SK-N-SH (cell line): ENCODE results near the gene FFAR3. TPM values are rescaled to one million over a fixed set of nuclear protein-coding genes. Genes with fewer than 3 reads are reported as not detected.

Experiments used
- CTCF ChIA-PET: fragments of 300-600, 350-600 bp; formaldehyde crosslinking; extraction: SDS; loops from one replicate; lab custom pipeline; 2021; lab: Yijun Ruan, JAX
- POLR2A ChIA-PET: fragments of 350-600 bp; sonication (Branson Sonifier 250); formaldehyde crosslinking; extraction: SDS; loops from one replicate; lab custom pipeline; 2020; ENCODE audit warnings: antibody characterized with exemption, inconsistent platforms; lab: Yijun Ruan, JAX
- DNase-seq: peaks from one replicate; pipeline ENCODE4 v3.0.0; 2012
- H2AFZ ChIP-seq: fragments of 200-600 bp; sonication (generic); 2 replicates; pipeline ENCODE4 v1.8.1; 2016; ENCODE audit warnings: antibody characterized with exemption, mild to moderate bottlenecking, low read depth
- H3F3A ChIP-seq: fragments of 200-600 bp; sonication (generic); replicated peaks from 2 replicates; pipeline ENCODE3; 2016; ENCODE audit warnings: antibody characterized with exemption, mild to moderate bottlenecking; ENCODE audit not compliant: insufficient read depth
- H3K27ac ChIP-seq, 2 experiments: fragments of 200-500 bp in 1 of 2; fragments of 200-600 bp in 1 of 2; sonication (Bioruptor generic) in 1 of 2; sonication (generic), shearing (Covaris generic) in 1 of 2; 2 replicates each; pipeline versions ENCODE4 v1.5.1 to v1.6.1; 2014 to 2016; ENCODE audit warnings: low read depth in 2 of 2, inconsistent platforms in 1 of 2, low read length in 1 of 2, mild to moderate bottlenecking in 1 of 2, mixed read lengths in 1 of 2
- H3K27me3 ChIP-seq: fragments of 200-600 bp; sonication (generic), shearing (Covaris generic); 2 replicates; pipeline ENCODE4 v1.6.1; 2016; ENCODE audit warnings: mixed run types; ENCODE audit not compliant: insufficient read depth
- H3K36me3 ChIP-seq, 2 experiments: fragments of 200-500 bp in 1 of 2; fragments of 200-600 bp in 1 of 2; sonication (Bioruptor generic) in 1 of 2; sonication (generic) in 1 of 2; replicated peaks in 1 of 2; 2 replicates each; pipeline versions ENCODE3 to v1.5.1; 2014 to 2016; ENCODE audit warnings: low read length in 1 of 2, mild to moderate bottlenecking in 1 of 2; ENCODE audit not compliant: insufficient read depth in 2 of 2, control insufficient read depth in 1 of 2
- H3K4me1 ChIP-seq, 2 experiments: fragments of 200-500 bp in 1 of 2; fragments of 200-600 bp in 1 of 2; sonication (Bioruptor generic) in 1 of 2; sonication (generic), shearing (Covaris generic) in 1 of 2; 2 replicates each; pipeline versions ENCODE4 v1.5.1 to v1.6.1; 2014 to 2016; ENCODE audit warnings: low read depth in 1 of 2, low read length in 1 of 2, mixed run types in 1 of 2; ENCODE audit not compliant: insufficient read depth in 2 of 2, control insufficient read depth in 1 of 2
- H3K4me2 ChIP-seq: fragments of 200-600 bp; sonication (generic), shearing (Covaris generic); 2 replicates; pipeline ENCODE4 v1.6.1; 2017; ENCODE audit warnings: mixed run types
- H3K4me3 ChIP-seq, 2 experiments: fragments of 200-500 bp in 1 of 2; fragments of 200-600 bp in 1 of 2; sonication (Bioruptor generic) in 1 of 2; sonication (generic), shearing (Covaris generic) in 1 of 2; 2 replicates each; pipeline versions ENCODE4 v1.5.1 to v1.8.1; 2014 to 2016; ENCODE audit warnings: low read depth in 2 of 2, inconsistent platforms in 1 of 2, low read length in 1 of 2, mild to moderate bottlenecking in 1 of 2, mixed read lengths in 1 of 2, moderate library complexity in 1 of 2
- H3K79me2 ChIP-seq: fragments of 200-600 bp; sonication (generic); 2 replicates; pipeline ENCODE4 v1.8.1; 2017; ENCODE audit warnings: mild to moderate bottlenecking; ENCODE audit not compliant: insufficient read depth
- H3K9ac ChIP-seq: fragments of 200-600 bp; sonication (generic); 2 replicates; pipeline ENCODE4 v1.6.1; 2017; ENCODE audit warnings: mixed run types
- H3K9me2 ChIP-seq: fragments of 200-600 bp; sonication (generic); 2 replicates; pipeline ENCODE4 v1.6.1; 2017; ENCODE audit warnings: mixed run types
- H3K9me3 ChIP-seq: fragments of 200-600 bp; sonication (generic); 2 replicates; pipeline ENCODE4 v1.6.1; 2017; ENCODE audit warnings: mixed run types, mild to moderate bottlenecking, moderate library complexity
- H4K20me1 ChIP-seq: fragments of 200-600 bp; sonication (generic); 2 replicates; pipeline ENCODE4 v1.6.1; 2017; ENCODE audit warnings: mild to moderate bottlenecking, mixed run types; ENCODE audit not compliant: insufficient read depth
- CHD2 ChIP-seq: fragments of 150-350 bp; IDR thresholded peaks from 2 replicates; pipeline ENCODE4 v1.6.1; 2018; ENCODE audit warnings: low read length; ENCODE audit not compliant: partially characterized antibody
- ELF1 ChIP-seq: IDR thresholded peaks from 2 replicates; pipeline ENCODE4 v1.4.0; 2012
- GABPA ChIP-seq: IDR thresholded peaks from 2 replicates; pipeline ENCODE4 v1.4.0; 2012; ENCODE audit warnings: low read depth, mild to moderate bottlenecking
- GATA2 ChIP-seq: sonication (generic); formaldehyde crosslinking; IDR thresholded peaks from 2 replicates; pipeline ENCODE4 v1.5.0; 2020; ENCODE audit warnings: mild to moderate bottlenecking, missing genetic modification reagents
- MEF2A ChIP-seq: IDR thresholded peaks from 2 replicates; pipeline ENCODE4 v1.4.0; 2012; ENCODE audit warnings: low read depth, borderline replicate concordance
- NFIC ChIP-seq: IDR thresholded peaks from 2 replicates; pipeline ENCODE4 v1.4.0; 2012; ENCODE audit warnings: borderline replicate concordance
- POLR2AphosphoS5 ChIP-seq: IDR thresholded peaks from 2 replicates; pipeline ENCODE4 v1.6.1; 2012; ENCODE audit warnings: low read depth, low read length
- RAD21 ChIP-seq: IDR thresholded peaks from 2 replicates; pipeline ENCODE4 v1.6.1; 2012; ENCODE audit warnings: mild to moderate bottlenecking, low read length
- RCOR1 ChIP-seq: fragments of 150-350 bp; IDR thresholded peaks from 2 replicates; pipeline ENCODE4 v1.6.1; 2017; ENCODE audit warnings: antibody characterized with exemption, low read length
- RFX5 ChIP-seq: IDR thresholded peaks from 2 replicates; pipeline ENCODE4 v1.6.1; 2012; ENCODE audit warnings: mild to moderate bottlenecking, improper control_type of control experiment, low read length
- TAF1 ChIP-seq: IDR thresholded peaks from 2 replicates; pipeline ENCODE4 v1.6.1; 2012; ENCODE audit warnings: low read depth, mild to moderate bottlenecking, low read length, moderate library complexity, borderline replicate concordance
- TCF12 ChIP-seq: IDR thresholded peaks from 2 replicates; pipeline ENCODE4 v1.4.0; 2012
- WGBS: methylation state at CpG from one replicate; pipeline ENCODE4 v1.1.6; 2017; ENCODE audit warnings: low lambda C conversion rate; 5-methylcytosine and 5-hydroxymethylcytosine counted together
- polyA plus RNA-seq, 3 experiments: library from polyadenylated mRNA; depleted of rRNA; stranded (reverse); fragments of >200 nt; gene quantifications; 2 replicates each; pipeline ENCODE4 v1.2.3, GENCODE V29; 2012
- TF ChIP-seq, protein P1 (sequence below): IDR thresholded peaks from 2 replicates; pipeline ENCODE4 v1.6.1; 2012; ENCODE audit warnings: mild to moderate bottlenecking, low read depth, low read length, moderate library complexity
- TF ChIP-seq, protein P2 (sequence below): IDR thresholded peaks from 2 replicates; pipeline ENCODE4 v1.4.0; 2012; ENCODE audit warnings: low read depth, borderline replicate concordance
- TF ChIP-seq, protein P3 (sequence below): IDR thresholded peaks from 2 replicates; pipeline ENCODE4; 2012
- TF ChIP-seq, protein P4 (sequence below): IDR thresholded peaks from 2 replicates; pipeline ENCODE4 v1.4.0; 2012; ENCODE audit warnings: low read depth
- TF ChIP-seq, protein P5 (sequence below): fragments of 150-350 bp; IDR thresholded peaks from 2 replicates; pipeline ENCODE4 v1.6.1; 2016; ENCODE audit warnings: mild to moderate bottlenecking, low read depth, low read length
- TF ChIP-seq, protein P6 (sequence below): fragments of 150-350 bp; IDR thresholded peaks from 2 replicates; pipeline ENCODE4 v1.6.1; 2017; ENCODE audit warnings: antibody characterized with exemption, low read length, low read depth, borderline replicate concordance

The FFAR3 gene
- polyA plus RNA-seq, 1 of the 3 experiments (the other 2 are of a cell fraction) = not detected

DNA sequence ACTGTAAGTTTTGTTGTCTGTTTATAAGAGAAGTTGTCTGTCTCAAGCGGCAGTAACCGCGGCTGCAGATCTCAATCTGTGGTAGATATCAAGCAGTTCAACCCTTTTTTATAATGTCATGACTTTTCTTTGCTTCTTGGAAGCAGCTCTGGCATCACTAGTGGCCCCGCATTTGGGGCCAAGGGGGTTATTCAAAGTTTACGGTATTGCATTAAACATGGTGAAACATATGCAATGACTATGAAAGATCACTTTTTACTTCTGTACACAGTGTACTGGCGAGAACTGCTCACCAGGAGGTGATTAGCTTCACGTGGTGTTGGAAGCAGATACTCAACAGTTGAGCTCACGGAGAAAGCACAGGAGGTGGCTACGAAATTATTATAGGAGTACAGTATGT lies 4.6 kb upstream of the FFAR3 start:
- CTCF ChIA-PET = interaction anchor here (0.9 to 7.2 kb wide), 43 partner anchors 8 to 448 kb away, joined by 3 to 111 read pairs (median 5); partner anchors contain the start of gene FXYD3
- TF ChIP-seq RCOR1 = no peak
- TF ChIP-seq RFX5 = no peak
- TF ChIP-seq TCF12 = no peak
- no peak for TF ChIP-seq MEF2A
- TF ChIP-seq GATA2 (CRISPR knock-in tag) = no peak
- no peak for TF ChIP-seq TAF1
- TF ChIP-seq GABPA = no peak
- TF ChIP-seq, protein P1, sequence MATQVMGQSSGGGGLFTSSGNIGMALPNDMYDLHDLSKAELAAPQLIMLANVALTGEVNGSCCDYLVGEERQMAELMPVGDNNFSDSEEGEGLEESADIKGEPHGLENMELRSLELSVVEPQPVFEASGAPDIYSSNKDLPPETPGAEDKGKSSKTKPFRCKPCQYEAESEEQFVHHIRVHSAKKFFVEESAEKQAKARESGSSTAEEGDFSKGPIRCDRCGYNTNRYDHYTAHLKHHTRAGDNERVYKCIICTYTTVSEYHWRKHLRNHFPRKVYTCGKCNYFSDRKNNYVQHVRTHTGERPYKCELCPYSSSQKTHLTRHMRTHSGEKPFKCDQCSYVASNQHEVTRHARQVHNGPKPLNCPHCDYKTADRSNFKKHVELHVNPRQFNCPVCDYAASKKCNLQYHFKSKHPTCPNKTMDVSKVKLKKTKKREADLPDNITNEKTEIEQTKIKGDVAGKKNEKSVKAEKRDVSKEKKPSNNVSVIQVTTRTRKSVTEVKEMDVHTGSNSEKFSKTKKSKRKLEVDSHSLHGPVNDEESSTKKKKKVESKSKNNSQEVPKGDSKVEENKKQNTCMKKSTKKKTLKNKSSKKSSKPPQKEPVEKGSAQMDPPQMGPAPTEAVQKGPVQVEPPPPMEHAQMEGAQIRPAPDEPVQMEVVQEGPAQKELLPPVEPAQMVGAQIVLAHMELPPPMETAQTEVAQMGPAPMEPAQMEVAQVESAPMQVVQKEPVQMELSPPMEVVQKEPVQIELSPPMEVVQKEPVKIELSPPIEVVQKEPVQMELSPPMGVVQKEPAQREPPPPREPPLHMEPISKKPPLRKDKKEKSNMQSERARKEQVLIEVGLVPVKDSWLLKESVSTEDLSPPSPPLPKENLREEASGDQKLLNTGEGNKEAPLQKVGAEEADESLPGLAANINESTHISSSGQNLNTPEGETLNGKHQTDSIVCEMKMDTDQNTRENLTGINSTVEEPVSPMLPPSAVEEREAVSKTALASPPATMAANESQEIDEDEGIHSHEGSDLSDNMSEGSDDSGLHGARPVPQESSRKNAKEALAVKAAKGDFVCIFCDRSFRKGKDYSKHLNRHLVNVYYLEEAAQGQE = no peak
- TF ChIP-seq, protein P2, sequence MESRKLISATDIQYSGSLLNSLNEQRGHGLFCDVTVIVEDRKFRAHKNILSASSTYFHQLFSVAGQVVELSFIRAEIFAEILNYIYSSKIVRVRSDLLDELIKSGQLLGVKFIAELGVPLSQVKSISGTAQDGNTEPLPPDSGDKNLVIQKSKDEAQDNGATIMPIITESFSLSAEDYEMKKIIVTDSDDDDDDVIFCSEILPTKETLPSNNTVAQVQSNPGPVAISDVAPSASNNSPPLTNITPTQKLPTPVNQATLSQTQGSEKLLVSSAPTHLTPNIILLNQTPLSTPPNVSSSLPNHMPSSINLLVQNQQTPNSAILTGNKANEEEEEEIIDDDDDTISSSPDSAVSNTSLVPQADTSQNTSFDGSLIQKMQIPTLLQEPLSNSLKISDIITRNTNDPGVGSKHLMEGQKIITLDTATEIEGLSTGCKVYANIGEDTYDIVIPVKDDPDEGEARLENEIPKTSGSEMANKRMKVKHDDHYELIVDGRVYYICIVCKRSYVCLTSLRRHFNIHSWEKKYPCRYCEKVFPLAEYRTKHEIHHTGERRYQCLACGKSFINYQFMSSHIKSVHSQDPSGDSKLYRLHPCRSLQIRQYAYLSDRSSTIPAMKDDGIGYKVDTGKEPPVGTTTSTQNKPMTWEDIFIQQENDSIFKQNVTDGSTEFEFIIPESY = no peak
- no peak for TF ChIP-seq CHD2
- TF ChIP-seq, protein P3, sequence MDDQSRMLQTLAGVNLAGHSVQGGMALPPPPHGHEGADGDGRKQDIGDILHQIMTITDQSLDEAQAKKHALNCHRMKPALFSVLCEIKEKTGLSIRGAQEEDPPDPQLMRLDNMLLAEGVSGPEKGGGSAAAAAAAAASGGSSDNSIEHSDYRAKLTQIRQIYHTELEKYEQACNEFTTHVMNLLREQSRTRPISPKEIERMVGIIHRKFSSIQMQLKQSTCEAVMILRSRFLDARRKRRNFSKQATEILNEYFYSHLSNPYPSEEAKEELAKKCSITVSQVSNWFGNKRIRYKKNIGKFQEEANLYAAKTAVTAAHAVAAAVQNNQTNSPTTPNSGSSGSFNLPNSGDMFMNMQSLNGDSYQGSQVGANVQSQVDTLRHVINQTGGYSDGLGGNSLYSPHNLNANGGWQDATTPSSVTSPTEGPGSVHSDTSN = no peak
- TF ChIP-seq, protein P4, sequence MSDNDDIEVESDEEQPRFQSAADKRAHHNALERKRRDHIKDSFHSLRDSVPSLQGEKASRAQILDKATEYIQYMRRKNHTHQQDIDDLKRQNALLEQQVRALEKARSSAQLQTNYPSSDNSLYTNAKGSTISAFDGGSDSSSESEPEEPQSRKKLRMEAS = no peak
- TF ChIP-seq, protein P5, sequence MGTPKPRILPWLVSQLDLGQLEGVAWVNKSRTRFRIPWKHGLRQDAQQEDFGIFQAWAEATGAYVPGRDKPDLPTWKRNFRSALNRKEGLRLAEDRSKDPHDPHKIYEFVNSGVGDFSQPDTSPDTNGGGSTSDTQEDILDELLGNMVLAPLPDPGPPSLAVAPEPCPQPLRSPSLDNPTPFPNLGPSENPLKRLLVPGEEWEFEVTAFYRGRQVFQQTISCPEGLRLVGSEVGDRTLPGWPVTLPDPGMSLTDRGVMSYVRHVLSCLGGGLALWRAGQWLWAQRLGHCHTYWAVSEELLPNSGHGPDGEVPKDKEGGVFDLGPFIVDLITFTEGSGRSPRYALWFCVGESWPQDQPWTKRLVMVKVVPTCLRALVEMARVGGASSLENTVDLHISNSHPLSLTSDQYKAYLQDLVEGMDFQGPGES = no peak
- TF ChIP-seq RAD21 = no peak
- no peak for TF ChIP-seq POLR2AphosphoS5
- no peak for TF ChIP-seq ELF1
- TF ChIP-seq, protein P6, sequence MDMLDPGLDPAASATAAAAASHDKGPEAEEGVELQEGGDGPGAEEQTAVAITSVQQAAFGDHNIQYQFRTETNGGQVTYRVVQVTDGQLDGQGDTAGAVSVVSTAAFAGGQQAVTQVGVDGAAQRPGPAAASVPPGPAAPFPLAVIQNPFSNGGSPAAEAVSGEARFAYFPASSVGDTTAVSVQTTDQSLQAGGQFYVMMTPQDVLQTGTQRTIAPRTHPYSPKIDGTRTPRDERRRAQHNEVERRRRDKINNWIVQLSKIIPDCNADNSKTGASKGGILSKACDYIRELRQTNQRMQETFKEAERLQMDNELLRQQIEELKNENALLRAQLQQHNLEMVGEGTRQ = no peak
- no peak for TF ChIP-seq NFIC
- TF ChIP-seq, all 33 proteins: peak for 0
- Histone ChIP-seq H3K9me2 (no peaks in the 10 kb centered on the region), H3K27me3 (peaks cover 78% of the 10 kb centered on the region), H3K79me2 (no peaks in the 10 kb centered on the region), H3K27ac (no peak overlapping the region), H3K9me3 (no peaks in the 10 kb centered on the region), H3K9ac (no peak overlapping the region), H3K36me3 (no peaks in the 10 kb centered on the region), H3K4me2 (no peak overlapping the region), H3F3A (no peaks in the 10 kb centered on the region), H4K20me1 (no peaks in the 10 kb centered on the region), H2AFZ (no peak overlapping the region), H3K4me3 (no peak overlapping the region), H3K4me1 (peaks cover 0 to 10% of the 10 kb centered on the region in 2 experiments; a peak in 1 of 4 replicates)
- 22% methylated on average over 9 of the region's 9 CpGs for WGBS
- no peak for DNase-seq
- POLR2A ChIA-PET = no interaction called here
